Right atrium auricular region (tissue), 2 donors: ENCODE measurements around the gene CXCR5. TPM values are rescaled to one million over a fixed set of nuclear protein-coding genes. Genes with fewer than 3 reads are reported as not detected.

Source experiments
- DNase-seq: peaks from one replicate; pipeline ENCODE4 v3.0.0-alpha.2; 2019; ENCODE audit warnings: low spot score
- H3K27ac ChIP-seq, 2 donors: fragments of 200-600 bp; sonication (generic); 1 replicate in 1 of 2; 2 replicates in 1 of 2; pipeline ENCODE4 v1.5.1; 2016 to 2019
- H3K27me3 ChIP-seq, 2 donors: fragments of 200-600 bp; sonication (generic); one replicate each; pipeline versions ENCODE4 v1.5.1 to v1.6.0; 2017 to 2019
- H3K36me3 ChIP-seq: fragments of 200-600 bp; sonication (generic); one replicate; pipeline ENCODE4 v1.5.1; 2016
- H3K4me1 ChIP-seq, 2 donors: fragments of 200-600 bp; sonication (generic); one replicate each; pipeline versions ENCODE4 v1.5.1 to v1.6.0; 2017 to 2019
- H3K4me3 ChIP-seq, 2 donors: fragments of 200-600 bp; sonication (generic); 1 replicate in 1 of 2; 2 replicates in 1 of 2; pipeline ENCODE4 v1.5.1; 2017 to 2019; ENCODE audit warnings: mild to moderate bottlenecking in 1 of 2, moderate library complexity in 1 of 2
- H3K9me3 ChIP-seq, 2 donors: fragments of 200-600 bp; sonication (generic); one replicate each; pipeline ENCODE4 v1.5.1; 2019
- total RNA-seq, 2 donors: library from RNA; depleted of rRNA; stranded (reverse); fragments of >200 nt; gene quantifications; one replicate each; pipeline ENCODE4 v1.1.0, GENCODE V29; 2016
- TF ChIP-seq, protein P1 (sequence below), 2 donors: fragments of 200-600 bp; sonication (generic); IDR thresholded peaks; one replicate each; pipeline ENCODE4 v1.5.1; 2019; ENCODE audit warnings: antibody characterized with exemption in 2 of 2

The CXCR5 gene, protein sequence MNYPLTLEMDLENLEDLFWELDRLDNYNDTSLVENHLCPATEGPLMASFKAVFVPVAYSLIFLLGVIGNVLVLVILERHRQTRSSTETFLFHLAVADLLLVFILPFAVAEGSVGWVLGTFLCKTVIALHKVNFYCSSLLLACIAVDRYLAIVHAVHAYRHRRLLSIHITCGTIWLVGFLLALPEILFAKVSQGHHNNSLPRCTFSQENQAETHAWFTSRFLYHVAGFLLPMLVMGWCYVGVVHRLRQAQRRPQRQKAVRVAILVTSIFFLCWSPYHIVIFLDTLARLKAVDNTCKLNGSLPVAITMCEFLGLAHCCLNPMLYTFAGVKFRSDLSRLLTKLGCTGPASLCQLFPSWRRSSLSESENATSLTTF
- total RNA-seq, result under 1 TPM in 1 of 2 donors, not detected in 1; 0.16 TPM

DNA sequence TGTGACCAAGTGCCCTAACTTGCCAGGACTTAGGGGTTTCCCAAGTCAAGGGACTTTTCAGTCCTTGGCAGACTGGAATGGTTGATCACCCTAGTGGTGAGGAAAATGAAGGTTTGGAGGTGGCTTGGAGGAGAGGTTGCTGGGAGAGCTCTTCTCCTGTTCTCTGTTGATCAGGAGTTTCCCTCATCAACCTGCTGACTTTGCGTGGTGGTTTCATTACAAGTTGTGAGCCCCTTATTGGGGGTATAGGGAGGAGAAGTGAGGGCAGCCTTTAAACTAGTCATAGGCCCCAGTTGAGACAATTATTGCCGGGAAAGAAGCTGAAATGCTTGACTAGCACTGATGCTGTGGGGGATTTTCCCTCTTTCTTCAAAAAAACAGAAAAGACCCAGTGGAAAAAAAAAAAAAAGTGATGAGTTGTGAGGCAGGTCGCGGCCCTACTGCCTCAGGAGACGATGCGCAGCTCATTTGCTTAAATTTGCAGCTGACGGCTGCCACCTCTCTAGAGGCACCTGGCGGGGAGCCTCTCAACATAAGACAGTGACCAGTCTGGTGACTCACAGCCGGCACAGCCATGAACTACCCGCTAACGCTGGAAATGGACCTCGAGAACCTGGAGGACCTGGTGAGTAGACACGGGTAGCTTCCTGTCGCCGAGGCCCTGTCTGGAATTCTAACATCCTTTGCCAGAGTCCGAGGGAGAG is at the start of gene CXCR5:
TSS of gene CXCR5 (plus strand) at position 525 of the 704 bp plus-strand sequence. CDS start at position 575, 50 bp downstream.
- no peaks in the 10 kb centered on the region for H3K9me3 ChIP-seq
- H3K36me3 ChIP-seq, result no peaks in the 10 kb centered on the region
- no peaks in the 10 kb centered on the region for H3K27me3 ChIP-seq
- TF ChIP-seq, protein P1, sequence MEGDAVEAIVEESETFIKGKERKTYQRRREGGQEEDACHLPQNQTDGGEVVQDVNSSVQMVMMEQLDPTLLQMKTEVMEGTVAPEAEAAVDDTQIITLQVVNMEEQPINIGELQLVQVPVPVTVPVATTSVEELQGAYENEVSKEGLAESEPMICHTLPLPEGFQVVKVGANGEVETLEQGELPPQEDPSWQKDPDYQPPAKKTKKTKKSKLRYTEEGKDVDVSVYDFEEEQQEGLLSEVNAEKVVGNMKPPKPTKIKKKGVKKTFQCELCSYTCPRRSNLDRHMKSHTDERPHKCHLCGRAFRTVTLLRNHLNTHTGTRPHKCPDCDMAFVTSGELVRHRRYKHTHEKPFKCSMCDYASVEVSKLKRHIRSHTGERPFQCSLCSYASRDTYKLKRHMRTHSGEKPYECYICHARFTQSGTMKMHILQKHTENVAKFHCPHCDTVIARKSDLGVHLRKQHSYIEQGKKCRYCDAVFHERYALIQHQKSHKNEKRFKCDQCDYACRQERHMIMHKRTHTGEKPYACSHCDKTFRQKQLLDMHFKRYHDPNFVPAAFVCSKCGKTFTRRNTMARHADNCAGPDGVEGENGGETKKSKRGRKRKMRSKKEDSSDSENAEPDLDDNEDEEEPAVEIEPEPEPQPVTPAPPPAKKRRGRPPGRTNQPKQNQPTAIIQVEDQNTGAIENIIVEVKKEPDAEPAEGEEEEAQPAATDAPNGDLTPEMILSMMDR (IDR thresholded peaks at IDR 0.05), result no peak
- no peak for DNase-seq
- H3K27ac ChIP-seq, result no peak within 1 kb of the TSS
- H3K4me1 ChIP-seq, result peaks cover 0 to 16% of the 10 kb centered on the region in 2 donors
- H3K4me3 ChIP-seq, result no peak within 1 kb of the TSS

DNA sequence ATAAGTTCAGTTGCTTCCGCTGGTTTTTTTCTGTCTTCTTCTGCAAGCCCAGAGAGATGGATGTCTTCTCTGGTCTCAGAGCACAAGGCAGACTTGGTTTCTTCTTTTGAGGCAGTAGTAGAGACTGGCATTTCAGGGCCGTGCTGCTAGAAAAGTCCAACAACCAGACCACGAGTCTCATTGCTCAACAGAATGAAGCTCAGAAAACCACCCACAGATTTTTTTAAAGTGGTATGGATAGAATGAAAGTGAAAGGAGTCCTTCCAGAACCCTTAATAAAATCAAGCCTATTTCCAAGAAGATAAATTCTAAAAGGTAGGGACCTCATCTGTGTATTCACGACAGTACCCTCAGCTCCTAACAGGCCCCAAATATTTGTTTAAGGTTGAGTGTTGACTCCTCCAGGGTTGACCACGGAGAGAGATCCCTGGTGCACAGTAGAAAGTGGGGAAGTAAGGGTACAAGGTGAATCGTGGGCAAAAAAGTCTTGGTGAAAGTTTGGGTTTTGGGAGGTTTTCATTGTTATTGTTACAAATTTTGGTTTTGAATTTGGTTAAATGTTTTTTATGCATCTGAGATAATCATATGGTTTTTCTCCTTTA is 49.2 kb upstream of the CXCR5 start:
- H3K9me3 ChIP-seq, result no peaks in the 10 kb centered on the region
- H3K4me3 ChIP-seq, result no peak overlapping the region
- no peaks in the 10 kb centered on the region for H3K36me3 ChIP-seq
- DNase-seq, result no peak
- H3K27ac ChIP-seq, result no peak overlapping the region
- no peaks in the 10 kb centered on the region for H3K4me1 ChIP-seq
- H3K27me3 ChIP-seq, result no peaks in the 10 kb centered on the region
- TF ChIP-seq, protein P1 (IDR thresholded peaks at IDR 0.05), result no peak

DNA sequence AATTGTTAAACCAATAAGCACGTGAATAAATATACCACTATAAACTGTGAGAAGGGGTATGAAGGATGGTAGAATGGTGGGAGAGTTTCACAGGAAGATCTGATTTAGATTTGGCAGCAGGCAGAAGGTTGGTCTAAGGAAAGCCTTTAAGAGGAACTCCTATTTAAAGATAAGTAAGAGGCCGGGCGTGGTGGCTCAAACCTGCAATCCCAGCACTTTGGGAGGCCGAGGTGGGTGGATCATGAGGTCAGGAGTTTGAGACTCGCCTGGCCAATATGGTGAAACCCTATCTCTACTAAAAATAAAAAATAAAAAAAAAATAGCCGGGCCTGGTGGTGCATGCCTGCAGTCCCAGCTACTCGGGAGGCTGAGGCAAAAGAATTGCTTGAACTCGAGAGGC is 45.8 kb upstream of the CXCR5 start:
- Histone ChIP-seq H3K27ac (no peak overlapping the region), H3K36me3 (no peaks in the 10 kb centered on the region), H3K27me3 (no peaks in the 10 kb centered on the region), H3K4me3 (no peak overlapping the region), H3K9me3 (no peaks in the 10 kb centered on the region), H3K4me1 (no peaks in the 10 kb centered on the region)
- no peak for DNase-seq
- TF ChIP-seq, protein P1 (IDR thresholded peaks at IDR 0.05), result no peak

DNA sequence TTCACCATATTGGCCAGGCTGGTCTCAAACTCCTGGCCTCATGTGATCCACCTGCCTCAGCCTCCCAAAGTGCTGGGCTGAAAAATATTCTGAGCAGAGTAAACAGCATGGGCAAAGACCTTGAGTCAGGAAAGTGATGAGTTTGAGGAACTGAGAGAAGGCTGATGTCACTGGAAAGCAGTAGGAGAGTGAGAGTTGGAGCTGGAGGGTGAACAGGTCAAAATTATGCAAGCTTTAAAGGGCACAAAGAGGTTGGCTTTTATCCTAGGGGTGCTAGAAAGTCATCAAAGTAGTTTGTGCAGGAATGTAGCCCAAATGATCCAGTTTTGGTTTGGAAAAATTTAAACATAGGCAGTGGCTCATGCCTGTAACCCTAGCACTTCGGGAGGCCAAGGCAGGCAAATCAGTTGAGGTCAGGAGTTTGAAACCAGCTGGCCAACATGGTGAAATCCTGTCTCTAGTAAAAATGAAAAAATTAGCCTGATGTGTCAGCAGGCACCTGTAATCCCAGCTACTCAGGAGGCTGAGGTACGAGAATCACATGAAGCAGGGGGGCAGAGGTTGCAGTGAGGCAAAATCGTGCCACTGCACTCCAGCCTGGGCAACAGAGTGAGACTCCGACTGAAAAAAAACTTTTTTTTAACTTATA is 44.7 kb upstream of the CXCR5 start:
- no peak for DNase-seq
- H3K27me3 ChIP-seq, result no peaks in the 10 kb centered on the region
- no peaks in the 10 kb centered on the region for H3K4me1 ChIP-seq
- no peaks in the 10 kb centered on the region for H3K36me3 ChIP-seq
- H3K9me3 ChIP-seq, result no peaks in the 10 kb centered on the region
- TF ChIP-seq, protein P1 (IDR thresholded peaks at IDR 0.05), result no peak
- no peak overlapping the region for H3K4me3 ChIP-seq
- H3K27ac ChIP-seq, result no peak overlapping the region

DNA sequence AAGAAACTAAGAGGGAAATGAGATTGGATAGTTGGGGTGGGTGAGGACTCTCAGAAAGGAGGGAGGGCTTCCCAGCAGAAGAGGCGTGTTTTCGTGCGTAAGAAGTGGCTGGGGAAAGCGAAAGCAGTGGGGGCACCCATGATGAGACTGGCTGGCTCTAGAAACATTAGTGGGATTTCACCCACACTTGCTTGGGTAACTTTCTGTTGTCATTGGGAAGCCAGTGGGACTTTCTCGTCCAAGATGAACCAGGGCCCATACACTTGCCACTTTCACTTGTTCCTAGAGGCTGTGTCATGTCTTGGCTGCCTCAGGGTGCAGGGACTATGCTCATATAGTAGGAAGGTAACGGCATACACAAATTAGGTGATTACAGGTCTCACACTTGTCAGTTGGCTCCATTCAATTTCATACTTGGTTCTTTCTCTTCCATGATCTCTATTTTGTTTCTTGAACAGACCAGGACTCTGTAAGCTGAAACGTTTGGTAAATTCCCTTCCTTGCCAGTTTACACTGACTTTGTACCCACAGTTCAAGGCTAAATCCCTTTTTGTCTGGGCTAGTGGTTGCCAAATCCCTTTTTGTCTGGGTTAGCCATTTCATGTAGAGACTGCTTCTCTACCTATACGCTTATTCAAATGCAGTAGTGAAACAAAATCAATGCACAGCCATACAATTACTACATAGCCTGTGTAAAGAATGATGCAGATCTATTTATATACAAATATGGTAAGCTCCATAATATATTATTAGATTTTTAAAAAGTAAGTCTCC is 42.0 kb upstream of the CXCR5 start:
- no peaks in the 10 kb centered on the region for H3K9me3 ChIP-seq
- no peaks in the 10 kb centered on the region for H3K4me1 ChIP-seq
- no peak for DNase-seq
- no peaks in the 10 kb centered on the region for H3K36me3 ChIP-seq
- H3K27ac ChIP-seq, result no peak overlapping the region
- TF ChIP-seq, protein P1 (IDR thresholded peaks at IDR 0.05), result no peak
- no peak overlapping the region for H3K4me3 ChIP-seq
- H3K27me3 ChIP-seq, result no peaks in the 10 kb centered on the region
